Fibroblast of lung (primary cell): ENCODE measurements around the gene CHRNB1. TPM values are rescaled to one million over a fixed set of nuclear protein-coding genes. Genes with fewer than 3 reads are reported as not detected.

Experiments
- DNase-seq, 2 donors: peaks; one replicate each; pipeline versions ENCODE4 v3.0.0 to v3.0.0-alpha.2; 2010; ENCODE audit warnings: low read depth in 2 of 2
- H2AFZ ChIP-seq: 2 replicates; pipeline ENCODE4 v1.5.1; 2012; ENCODE audit warnings: low read length, control low read depth, inconsistent platforms
- H3K27ac ChIP-seq: 2 replicates; pipeline ENCODE4 v1.5.1; 2011; ENCODE audit warnings: low read length, control low read depth; ENCODE audit not compliant: insufficient read depth
- H3K27me3 ChIP-seq: 2 replicates; pipeline ENCODE4 v1.5.1; 2011; ENCODE audit warnings: mild to moderate bottlenecking, low read length; ENCODE audit not compliant: control insufficient read depth, insufficient read depth
- H3K36me3 ChIP-seq: 2 replicates; pipeline ENCODE4 v1.5.1; 2011; ENCODE audit warnings: low read length; ENCODE audit not compliant: control insufficient read depth, insufficient read depth
- H3K4me1 ChIP-seq: 2 replicates; pipeline ENCODE4 v1.5.1; 2011; ENCODE audit warnings: low read length; ENCODE audit not compliant: control insufficient read depth, insufficient read depth; ENCODE audit errors: extremely low read depth
- H3K4me2 ChIP-seq: 2 replicates; pipeline ENCODE4 v1.5.1; 2011; ENCODE audit warnings: low read length, control low read depth; ENCODE audit not compliant: insufficient read depth; ENCODE audit errors: extremely low read depth
- H3K4me3 ChIP-seq, 4 experiments: fragments of 200-600 bp in 1 of 4; sonication (generic) in 1 of 4; replicated peaks in 1 of 4; 2 replicates each; pipeline ENCODE4 v1.5.1; 2011 to 2016; ENCODE audit warnings: low read length in 4 of 4, low read depth in 3 of 4, mild to moderate bottlenecking in 3 of 4, control low read depth in 2 of 4, inconsistent platforms in 1 of 4, mixed read lengths in 1 of 4; ENCODE audit not compliant: insufficient read depth in 1 of 4; ENCODE audit errors: control extremely low read depth in 1 of 4
- H3K79me2 ChIP-seq: 2 replicates; pipeline ENCODE4 v1.5.1; 2012; ENCODE audit warnings: mild to moderate bottlenecking, low read length, inconsistent platforms; ENCODE audit not compliant: control insufficient read depth, insufficient read depth
- H3K9ac ChIP-seq: 2 replicates; pipeline ENCODE4 v1.5.1; 2011; ENCODE audit warnings: mild to moderate bottlenecking, low read length, control low read depth; ENCODE audit not compliant: insufficient read depth
- H3K9me3 ChIP-seq: 2 replicates; pipeline ENCODE4 v1.5.1; 2012; ENCODE audit warnings: low read depth, low read length; ENCODE audit not compliant: control insufficient read depth, insufficient read depth
- H4K20me1 ChIP-seq: 2 replicates; pipeline ENCODE4 v1.5.1; 2011; ENCODE audit warnings: low read length; ENCODE audit not compliant: control insufficient read depth, insufficient read depth; ENCODE audit errors: extremely low read depth
- CTCF ChIP-seq, 2 donors: IDR thresholded peaks in 1 of 2; conservative IDR thresholded peaks in 1 of 2; 1 replicate in 1 of 2; 2 replicates in 1 of 2; pipeline ENCODE4 v1.5.1; 2011 to 2012; ENCODE audit warnings: low read length in 2 of 2, control low read depth in 1 of 2, inconsistent platforms in 1 of 2, low read depth in 1 of 2, mild to moderate bottlenecking in 1 of 2
- EZH2 ChIP-seq: IDR thresholded peaks from 2 replicates; pipeline ENCODE4 v1.5.1; 2012; ENCODE audit warnings: low read length, control low read depth, mild to moderate bottlenecking; ENCODE audit errors: missing control alignments
- polyA plus RNA-seq, 2 donors: library from polyadenylated mRNA; depleted of rRNA in 1 of 2; stranded (reverse) in 1 of 2; unstranded in 1 of 2; fragments of >200 nt; gene quantifications; 2 replicates each; pipeline ENCODE4 v1.2.1, GENCODE V29; 2011 to 2012; ENCODE audit warnings: missing spikeins in 1 of 2
- total RNA-seq: library from RNA; depleted of rRNA; stranded (reverse); fragments of >200 nt; gene quantifications from 2 replicates; pipeline ENCODE4 v1.2.1, GENCODE V29; 2014

CHRNB1 gene
- total and polyA plus RNA-seq, 2 donors (not counting 1 experiment from before 2014, with no cell fraction given) = 9.2 to 12.2 TPM

DNA sequence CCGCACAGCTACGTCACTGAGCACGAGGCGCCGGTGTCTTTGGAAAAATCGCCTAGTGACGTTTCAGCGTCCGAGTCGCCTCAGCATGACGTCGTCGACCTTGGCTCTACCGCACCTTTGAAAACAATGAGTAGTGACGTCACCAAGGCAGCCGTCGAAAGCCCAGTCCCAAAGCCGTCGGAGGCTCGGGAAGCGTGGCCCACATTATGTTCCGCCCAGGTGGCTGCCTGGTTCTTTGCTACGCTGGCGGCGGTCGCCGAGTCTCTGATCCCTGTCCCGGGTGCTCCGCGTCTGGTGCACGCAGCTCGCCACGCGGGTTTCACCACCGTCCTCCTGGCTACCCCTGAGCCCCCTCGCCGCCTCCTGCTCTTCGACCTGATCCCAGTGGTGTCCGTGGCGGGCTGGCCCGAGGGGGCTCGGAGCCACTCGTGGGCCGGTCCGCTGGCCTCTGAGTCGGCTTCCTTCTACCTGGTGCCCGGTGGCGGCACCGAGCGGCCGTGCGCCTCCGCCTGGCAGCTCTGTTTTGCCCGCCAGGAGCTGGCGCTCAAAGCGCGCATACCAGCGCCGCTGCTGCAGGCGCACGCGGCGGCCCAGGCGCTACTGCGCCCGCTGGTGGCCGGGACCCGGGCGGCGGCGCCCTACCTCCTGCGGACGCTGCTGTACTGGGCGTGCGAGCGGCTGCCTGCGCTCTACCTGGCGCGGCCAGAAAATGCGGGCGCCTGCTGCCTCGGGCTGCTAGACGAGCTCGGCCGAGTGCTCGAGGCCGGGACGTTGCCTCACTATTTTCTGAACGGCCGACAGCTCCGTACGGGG, 8.1 kb upstream of the CHRNB1 start:
- H3K9me3 ChIP-seq = no peaks in the 10 kb centered on the region
- peak overlapping the region; percentile 23 for H2AFZ ChIP-seq
- no peaks in the 10 kb centered on the region for H4K20me1 ChIP-seq
- TF ChIP-seq EZH2 (no peak), CTCF (conservative IDR thresholded peaks at IDR 0.05 in 1 of 2, IDR thresholded peaks at IDR 0.05 in 1 of 2; ENCODE audit: low read depth in 1 of 2, low read length in 2 of 2) (peak; percentile 35 to 72)
- peak; percentile 71 to 72 for DNase-seq
- peaks cover 13% of the 10 kb centered on the region for H3K4me1 ChIP-seq
- no peak overlapping the region for H3K9ac ChIP-seq
- peak overlapping the region; percentile 75 for H3K4me2 ChIP-seq
- no peaks in the 10 kb centered on the region for H3K79me2 ChIP-seq
- peaks cover 25% of the 10 kb centered on the region for H3K27me3 ChIP-seq
- H3K36me3 ChIP-seq = no peaks in the 10 kb centered on the region
- peak overlapping the region in 2 of 4 experiments; percentile 17 to 42 for H3K4me3 ChIP-seq
- no peak overlapping the region for H3K27ac ChIP-seq

DNA sequence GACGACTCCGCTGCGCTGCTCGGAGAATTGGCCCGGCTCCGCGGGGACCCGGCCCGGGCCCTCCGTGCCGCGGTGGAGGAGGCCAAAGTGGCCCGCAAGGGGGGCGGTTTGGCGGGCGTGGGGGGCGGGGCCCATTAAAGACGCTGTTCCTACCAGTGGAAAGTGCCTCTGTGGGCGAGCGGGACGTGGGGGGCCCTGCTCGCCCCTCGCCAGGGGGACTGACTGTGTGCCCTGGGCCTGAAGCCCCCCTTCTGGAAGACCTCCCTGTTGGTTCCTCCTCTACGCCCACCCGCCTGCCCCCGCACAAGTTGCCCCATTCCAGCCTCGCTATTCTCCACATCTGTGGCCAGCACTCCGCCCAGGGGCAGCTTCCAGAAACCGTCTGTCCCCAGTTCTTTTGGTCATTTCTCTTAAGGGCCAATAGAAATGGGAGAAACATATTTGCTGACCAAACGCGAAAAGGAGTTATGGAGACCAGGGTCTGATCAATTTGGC, 7.4 kb upstream of the CHRNB1 start:
- no peak for DNase-seq
- H3K27me3 ChIP-seq = peaks cover 25% of the 10 kb centered on the region
- H3K27ac ChIP-seq = no peak overlapping the region
- H2AFZ ChIP-seq = no peak overlapping the region
- no peaks in the 10 kb centered on the region for H4K20me1 ChIP-seq
- no peaks in the 10 kb centered on the region for H3K9me3 ChIP-seq
- no peaks in the 10 kb centered on the region for H3K79me2 ChIP-seq
- no peaks in the 10 kb centered on the region for H3K36me3 ChIP-seq
- H3K4me1 ChIP-seq = peaks cover 13% of the 10 kb centered on the region
- H3K9ac ChIP-seq = no peak overlapping the region
- H3K4me2 ChIP-seq = peak overlapping the region; percentile 75
- H3K4me3 ChIP-seq = peak overlapping the region in 1 of 4 experiments; percentile 42
- TF ChIP-seq CTCF (conservative IDR thresholded peaks at IDR 0.05 in 1 of 2, IDR thresholded peaks at IDR 0.05 in 1 of 2; ENCODE audit: low read depth in 1 of 2, low read length in 2 of 2) = no peak
- TF ChIP-seq EZH2 = no peak

DNA sequence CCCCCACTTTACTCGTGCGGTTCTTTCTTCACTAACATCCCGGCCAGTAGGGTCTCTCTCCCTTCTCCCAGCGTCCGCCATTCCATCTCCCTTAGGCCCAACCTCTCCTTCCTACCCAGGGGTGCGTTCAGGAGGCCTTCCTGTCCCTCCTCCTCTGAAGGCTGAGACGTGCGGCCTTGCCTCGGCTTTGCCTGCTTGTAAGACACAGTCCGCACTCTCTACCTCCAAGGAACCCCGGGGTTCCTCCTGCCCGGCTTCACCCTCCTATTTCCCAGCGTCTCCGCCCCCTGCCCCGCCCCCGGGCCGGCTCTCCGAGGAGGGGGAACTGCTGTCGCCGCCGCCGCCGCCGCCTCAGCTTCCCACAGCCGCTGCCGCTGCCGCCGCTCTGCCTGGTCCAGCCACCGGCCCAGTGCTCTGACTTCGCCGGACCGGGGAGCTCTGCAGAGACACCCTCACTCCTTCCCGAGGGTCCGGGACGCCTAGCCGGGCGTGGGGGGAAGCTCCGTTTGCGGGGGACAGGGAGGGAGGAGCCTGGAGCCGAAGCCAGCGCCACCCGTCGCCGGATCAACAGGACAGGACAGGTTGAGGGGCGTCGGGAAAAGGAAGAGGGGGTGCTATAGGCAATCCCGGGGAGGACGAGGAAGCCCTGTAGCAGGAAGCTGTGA, 6.8 kb upstream of the CHRNB1 start:
- DNase-seq = no peak
- no peak overlapping the region for H3K9ac ChIP-seq
- peak overlapping the region in 1 of 4 experiments; percentile 42 for H3K4me3 ChIP-seq

More for the DNA sequence above, 6.8 kb upstream of the CHRNB1 start:
- Histone ChIP-seq H3K9me3 (no peaks in the 10 kb centered on the region), H3K27me3 (peaks cover 25% of the 10 kb centered on the region), H4K20me1 (no peaks in the 10 kb centered on the region), H2AFZ (no peak overlapping the region), H3K4me1 (peaks cover 13% of the 10 kb centered on the region), H3K4me2 (peak overlapping the region; percentile 9), H3K79me2 (no peaks in the 10 kb centered on the region), H3K27ac (no peak overlapping the region), H3K36me3 (no peaks in the 10 kb centered on the region)
- TF ChIP-seq CTCF (conservative IDR thresholded peaks at IDR 0.05 in 1 of 2, IDR thresholded peaks at IDR 0.05 in 1 of 2; ENCODE audit: low read depth in 1 of 2, low read length in 2 of 2) (no peak), EZH2 (peak; percentile 60)
